ENCODE results near the gene WDR5.

GRCh38 chr9:134192951-134193731 is 57.3 kb downstream of the WDR5 start:
- TF ChIP-seq CTCF (IDR thresholded peaks at IDR 0.05 in 2 of 3, conservative IDR thresholded peaks at IDR 0.05 in 1 of 3; ENCODE audit: control insufficient read depth in 2 of 3, extremely low read depth in 1 of 3, insufficient read depth in 1 of 3, low read depth in 3 of 3, low read length in 3 of 3) = no peak
- TF ChIP-seq RFX5 (IDR thresholded peaks at IDR 0.05; ENCODE audit: low read depth, low read length) = no peak
- no peak for TF ChIP-seq CEBPB (IDR thresholded peaks at IDR 0.05; ENCODE audit: borderline replicate concordance in 1 of 2, low read depth in 2 of 2, low read length in 2 of 2)
- no peak for TF ChIP-seq MXI1 (IDR thresholded peaks at IDR 0.05; ENCODE audit: low read depth, low read length)
- no peak for TF ChIP-seq SIN3A (IDR thresholded peaks at IDR 0.05; ENCODE audit: low read depth, low read length)
- TF ChIP-seq POLR2A (IDR thresholded peaks at IDR 0.05; ENCODE audit: low read depth, low read length) = no peak
- no peak for TF ChIP-seq FOS (IDR thresholded peaks at IDR 0.05; ENCODE audit: borderline replicate concordance, extremely low read depth, insufficient read length)
- no peak for TF ChIP-seq ATF7 (IDR thresholded peaks at IDR 0.05; ENCODE audit: low read depth)
- no peak for TF ChIP-seq CUX1 (IDR thresholded peaks at IDR 0.05; ENCODE audit: insufficient replicate concordance, low read depth, low read length)
- no peak for TF ChIP-seq EP300 (IDR thresholded peaks at IDR 0.05; ENCODE audit: borderline replicate concordance in 1 of 2, control insufficient read depth in 1 of 2, low read depth in 2 of 2, low read length in 2 of 2)

Measured in GM12878 (cell line).